ENCODE results near the gene SLC6A11. TPM values are rescaled to one million over a fixed set of nuclear protein-coding genes. Genes with fewer than 3 reads are reported as not detected.

SLC6A11 gene
- total and polyA plus RNA-seq, 2 of the 13 experiments (the other 11 are each of a cell fraction or from before 2014, with no cell fraction given) = 17.9 to 34.5 TPM

GRCh38 chr3:10813425-10813824 lies 2.6 kb upstream of the SLC6A11 start (continued):
- TF ChIP-seq SP5 (CRISPR knock-in tag; IDR thresholded peaks at IDR 0.05; ENCODE audit: borderline replicate concordance, low read depth) = no peak
- no peak for TF ChIP-seq IRX3 (CRISPR knock-in tag; IDR thresholded peaks at IDR 0.05; ENCODE audit: borderline replicate concordance, low read depth)
- TF ChIP-seq FOXK2 (IDR thresholded peaks at IDR 0.05) = no peak
- TF ChIP-seq ZBTB7A (CRISPR knock-in tag; IDR thresholded peaks at IDR 0.05) = no peak
- no peak for TF ChIP-seq ZNF629 (CRISPR knock-in tag; conservative IDR thresholded peaks at IDR 0.05)
- no peak for TF ChIP-seq ZNF557 (CRISPR knock-in tag; IDR thresholded peaks at IDR 0.05)
- no peak for TF ChIP-seq ZNF251 (CRISPR knock-in tag; IDR thresholded peaks at IDR 0.05)
- TF ChIP-seq CTCF (CRISPR knock-in tag; IDR thresholded peaks at IDR 0.05) = no peak
- TF ChIP-seq HMGXB3 (CRISPR knock-in tag; IDR thresholded peaks at IDR 0.05; ENCODE audit: borderline replicate concordance) = no peak
- TF ChIP-seq CHD2 (IDR thresholded peaks at IDR 0.05; ENCODE audit: low read depth, low read length) = no peak
- no peak for TF ChIP-seq ZNF264 (CRISPR knock-in tag; IDR thresholded peaks at IDR 0.05)
- TF ChIP-seq ZNF274 (CRISPR knock-in tag; IDR thresholded peaks at IDR 0.05) = no peak
- TF ChIP-seq SOX13 (IDR thresholded peaks at IDR 0.05) = no peak
- TF ChIP-seq SOX13 (CRISPR knock-in tag; conservative IDR thresholded peaks at IDR 0.05 in 1 of 2, IDR thresholded peaks at IDR 0.05 in 1 of 2) = no peak
- 0 out of 2 replicates have a peak, but pooled peaks have one; percentile 18 for TF ChIP-seq BHLHE40 (IDR thresholded peaks at IDR 0.05; ENCODE audit: low read length)
- TF ChIP-seq ZNF570 (CRISPR knock-in tag; IDR thresholded peaks at IDR 0.05; ENCODE audit: borderline replicate concordance) = no peak
- TF ChIP-seq TEAD3 (CRISPR knock-in tag; optimal IDR thresholded peaks at IDR 0.05; ENCODE audit: borderline replicate concordance) = peak; percentile 76
- TF ChIP-seq SYNCRIP (IDR thresholded peaks at IDR 0.05; ENCODE audit: insufficient read depth, low read depth, low read length) = no peak
- TF ChIP-seq ASH2L (IDR thresholded peaks at IDR 0.05; ENCODE audit: insufficient read length, low read depth, low read length) = no peak
- no peak for TF ChIP-seq CENPBD1 (CRISPR knock-in tag; IDR thresholded peaks at IDR 0.05; ENCODE audit: borderline replicate concordance, low read depth)
- no peak for TF ChIP-seq KLF15 (CRISPR knock-in tag; IDR thresholded peaks at IDR 0.05; ENCODE audit: borderline replicate concordance)
- no peak for TF ChIP-seq IRF9 (CRISPR knock-in tag; IDR thresholded peaks at IDR 0.05; ENCODE audit: borderline replicate concordance)
- no peak for TF ChIP-seq HIVEP1 (CRISPR knock-in tag; IDR thresholded peaks at IDR 0.05)
- TF ChIP-seq YEATS2 (CRISPR knock-in tag; IDR thresholded peaks at IDR 0.05; ENCODE audit: borderline replicate concordance) = no peak
- no peak for TF ChIP-seq ZNF713 (CRISPR knock-in tag; IDR thresholded peaks at IDR 0.05)

All from HepG2 (cell line).